ENCODE results near the gene MRPS24. TPM values are rescaled to one million over a fixed set of nuclear protein-coding genes. Genes with fewer than 3 reads are reported as not detected.

MRPS24 gene
- total RNA-seq, 4 donors from 2014 or later, result 22.8 to 110 (median 73.4) TPM

DNA sequence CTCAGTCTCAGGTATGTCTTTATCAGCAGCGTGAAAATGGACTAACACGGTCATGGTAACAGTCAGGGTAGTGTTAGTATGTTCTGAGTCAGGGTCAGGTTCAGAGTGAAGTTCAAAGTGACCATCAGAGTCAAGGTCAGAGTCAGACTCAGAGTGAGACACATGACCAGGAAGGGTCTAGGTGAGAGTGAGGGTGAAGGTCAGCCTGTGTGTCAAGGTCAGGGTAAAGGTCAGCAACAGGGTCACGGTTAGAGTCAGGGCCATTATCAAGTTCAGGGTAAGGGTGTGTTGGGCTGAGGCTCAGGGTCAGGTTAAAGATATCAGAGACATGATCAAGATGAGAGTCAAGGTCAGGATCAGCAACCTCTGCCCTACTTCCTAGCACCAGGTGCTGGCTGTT, 4.0 kb downstream of the MRPS24 start:
- 92 to 94% methylated on average over 3 of the region's 3 CpGs for WGBS, 2 donors (ENCODE audit: low coverage in 1 of 2)
- H3K36me3 ChIP-seq, result peaks cover 0 to 15% (median 5%) of the 10 kb centered on the region in 4 donors
- no peak overlapping the region for H3K27ac ChIP-seq
- in situ Hi-C loops (cut with MboI; ENCODE audit: low pct_ligation_motif_present in 1 of 4, low pct_unique_long_range_greater_than_20kb in 1 of 4, low sequenced_read_pairs in 3 of 4), result loop anchor here in 1 of 4 donors (25.0 kb wide), 1 partner anchor 928 kb away; the partner anchor contains the start of genes MRPL32 and PSMA2
- H3K4me3 ChIP-seq, result no peak overlapping the region
- no peak for DNase-seq
- peaks cover 0 to 17% (median 14%) of the 10 kb centered on the region in 4 donors for H3K4me1 ChIP-seq
- H3K27me3 ChIP-seq, result no peaks in the 10 kb centered on the region
- intact Hi-C loops (cut with DNase I; ENCODE audit: low total_unique reads), result no loop called here
- H3K9me3 ChIP-seq, result no peaks in the 10 kb centered on the region
- TF ChIP-seq, protein P1, sequence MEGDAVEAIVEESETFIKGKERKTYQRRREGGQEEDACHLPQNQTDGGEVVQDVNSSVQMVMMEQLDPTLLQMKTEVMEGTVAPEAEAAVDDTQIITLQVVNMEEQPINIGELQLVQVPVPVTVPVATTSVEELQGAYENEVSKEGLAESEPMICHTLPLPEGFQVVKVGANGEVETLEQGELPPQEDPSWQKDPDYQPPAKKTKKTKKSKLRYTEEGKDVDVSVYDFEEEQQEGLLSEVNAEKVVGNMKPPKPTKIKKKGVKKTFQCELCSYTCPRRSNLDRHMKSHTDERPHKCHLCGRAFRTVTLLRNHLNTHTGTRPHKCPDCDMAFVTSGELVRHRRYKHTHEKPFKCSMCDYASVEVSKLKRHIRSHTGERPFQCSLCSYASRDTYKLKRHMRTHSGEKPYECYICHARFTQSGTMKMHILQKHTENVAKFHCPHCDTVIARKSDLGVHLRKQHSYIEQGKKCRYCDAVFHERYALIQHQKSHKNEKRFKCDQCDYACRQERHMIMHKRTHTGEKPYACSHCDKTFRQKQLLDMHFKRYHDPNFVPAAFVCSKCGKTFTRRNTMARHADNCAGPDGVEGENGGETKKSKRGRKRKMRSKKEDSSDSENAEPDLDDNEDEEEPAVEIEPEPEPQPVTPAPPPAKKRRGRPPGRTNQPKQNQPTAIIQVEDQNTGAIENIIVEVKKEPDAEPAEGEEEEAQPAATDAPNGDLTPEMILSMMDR (IDR thresholded peaks at IDR 0.05), result no peak
- TF ChIP-seq POLR2A (IDR thresholded peaks at IDR 0.05), result no peak
- no peak for TF ChIP-seq POLR2AphosphoS5 (IDR thresholded peaks at IDR 0.05)
- no peak for TF ChIP-seq EP300 (IDR thresholded peaks at IDR 0.05; ENCODE audit: low read depth)

DNA sequence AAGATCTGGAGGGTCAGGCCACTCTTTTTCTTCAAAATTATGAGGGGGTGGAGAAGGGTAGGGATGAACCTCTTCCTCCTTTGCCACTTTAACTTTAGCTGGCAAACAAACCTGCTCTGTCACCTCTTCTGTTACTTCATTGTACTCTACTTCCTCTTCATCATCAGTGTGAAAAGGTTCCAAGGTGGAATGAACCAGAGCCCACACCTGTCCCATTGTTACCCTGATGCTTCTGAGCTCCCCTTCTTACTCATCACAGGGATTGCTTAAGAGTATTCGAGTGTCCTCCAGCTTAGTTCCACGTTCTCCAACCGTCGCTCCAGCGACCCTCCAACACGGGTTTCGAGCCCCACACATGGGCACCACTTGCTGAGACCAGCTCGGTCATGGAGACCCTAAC, 5.2 kb downstream of the MRPS24 start:
- Histone ChIP-seq H3K4me1 (peaks cover 0 to 9% (median 7%) of the 10 kb centered on the region in 4 donors), H3K36me3 (peaks cover 0 to 15% (median 5%) of the 10 kb centered on the region in 4 donors), H3K27ac (no peak overlapping the region), H3K27me3 (no peaks in the 10 kb centered on the region), H3K9me3 (no peaks in the 10 kb centered on the region), H3K4me3 (no peak overlapping the region)
- no peak for DNase-seq
- in situ Hi-C loops (cut with MboI; ENCODE audit: low pct_ligation_motif_present in 1 of 4, low pct_unique_long_range_greater_than_20kb in 1 of 4, low sequenced_read_pairs in 3 of 4) (loop anchor here in 1 of 4 donors (25.0 kb wide), 1 partner anchor 927 kb away; the partner anchor contains the start of genes MRPL32 and PSMA2), intact Hi-C loops (cut with DNase I; ENCODE audit: low total_unique reads) (no loop called here)
- TF ChIP-seq, protein P1 (IDR thresholded peaks at IDR 0.05), result no peak
- TF ChIP-seq POLR2AphosphoS5 (IDR thresholded peaks at IDR 0.05), result no peak
- TF ChIP-seq POLR2A (IDR thresholded peaks at IDR 0.05), result no peak
- no peak for TF ChIP-seq EP300 (IDR thresholded peaks at IDR 0.05; ENCODE audit: low read depth)
- 93 to 98% methylated on average over 8 of the region's 8 CpGs for WGBS, 2 donors (ENCODE audit: low coverage in 1 of 2)

DNA sequence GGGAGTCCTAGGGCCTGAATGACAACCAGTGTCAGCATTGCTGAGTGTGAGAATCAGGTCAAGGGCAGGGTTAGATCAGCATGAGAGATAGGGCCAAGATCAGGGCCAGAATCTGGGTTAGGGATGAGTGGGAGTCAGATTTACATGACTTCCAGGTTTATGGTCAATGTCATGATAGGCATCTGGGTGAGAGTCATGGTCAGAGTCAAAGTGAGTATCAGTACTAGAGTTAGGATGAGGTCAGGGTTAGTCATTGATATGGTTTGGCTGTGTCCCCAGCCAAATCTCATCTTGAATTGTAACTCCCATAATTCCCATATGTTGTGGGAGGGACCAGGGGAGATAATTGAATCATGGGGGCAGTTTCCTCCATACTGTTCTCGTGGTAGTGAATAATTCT, 12.3 kb downstream of the MRPS24 start:
- H3K36me3 ChIP-seq, result no peaks in the 10 kb centered on the region
- H3K27me3 ChIP-seq, result no peaks in the 10 kb centered on the region
- H3K9me3 ChIP-seq, result no peaks in the 10 kb centered on the region
- intact Hi-C loops (cut with DNase I; ENCODE audit: low total_unique reads) (no loop called here), in situ Hi-C loops (cut with MboI; ENCODE audit: low pct_ligation_motif_present in 1 of 4, low pct_unique_long_range_greater_than_20kb in 1 of 4, low sequenced_read_pairs in 3 of 4) (loop anchor here in 1 of 4 donors (25.0 kb wide), 1 partner anchor 920 kb away; the partner anchor contains the start of genes MRPL32 and PSMA2)
- no peak overlapping the region for H3K27ac ChIP-seq
- WGBS, 2 donors (ENCODE audit: low coverage in 1 of 2), result 87% methylated on average over 1 of the region's 1 CpG; no CpG with 5 or more reads in 1 of the 2 donors
- DNase-seq, result no peak
- no peaks in the 10 kb centered on the region for H3K4me1 ChIP-seq
- TF ChIP-seq, protein P1 (IDR thresholded peaks at IDR 0.05), result no peak
- no peak for TF ChIP-seq POLR2AphosphoS5 (IDR thresholded peaks at IDR 0.05)
- TF ChIP-seq EP300 (IDR thresholded peaks at IDR 0.05; ENCODE audit: low read depth), result no peak
- TF ChIP-seq POLR2A (IDR thresholded peaks at IDR 0.05), result no peak
- no peak overlapping the region for H3K4me3 ChIP-seq

DNA sequence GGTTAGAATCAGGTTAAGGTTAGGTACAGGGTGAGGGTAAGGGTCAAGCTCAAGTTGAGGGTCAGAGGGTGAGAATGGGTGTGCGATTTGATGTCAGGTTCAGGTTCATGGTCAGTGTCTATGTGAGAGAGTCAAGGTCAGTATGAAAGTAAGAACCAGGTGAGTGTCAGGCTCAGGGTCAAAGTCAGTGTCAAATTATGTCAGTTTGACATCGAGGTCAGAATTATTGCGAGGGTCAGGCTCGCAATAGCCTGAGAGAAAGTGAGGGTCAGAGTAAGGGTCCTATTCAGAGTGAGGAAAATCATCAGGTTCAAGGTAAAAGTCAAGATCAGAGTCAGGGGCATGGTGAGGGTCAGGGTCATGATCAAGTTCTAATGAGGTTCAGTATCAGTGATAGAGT, 13.0 kb downstream of the MRPS24 start:
- no peak overlapping the region for H3K27ac ChIP-seq
- no peaks in the 10 kb centered on the region for H3K4me1 ChIP-seq
- 90 to 100% methylated on average over 1 to 4 of the region's 4 CpGs for WGBS, 2 donors (ENCODE audit: low coverage in 1 of 2)
- H3K4me3 ChIP-seq, result no peak overlapping the region
- no peaks in the 10 kb centered on the region for H3K9me3 ChIP-seq
- no peak for DNase-seq
- TF ChIP-seq POLR2A (IDR thresholded peaks at IDR 0.05) (no peak), POLR2AphosphoS5 (IDR thresholded peaks at IDR 0.05) (no peak), EP300 (IDR thresholded peaks at IDR 0.05; ENCODE audit: low read depth) (no peak)
- TF ChIP-seq, protein P1 (IDR thresholded peaks at IDR 0.05), result no peak
- no peaks in the 10 kb centered on the region for H3K36me3 ChIP-seq
- no peaks in the 10 kb centered on the region for H3K27me3 ChIP-seq
- intact Hi-C loops (cut with DNase I; ENCODE audit: low total_unique reads), result no loop called here
- in situ Hi-C loops (cut with MboI; ENCODE audit: low pct_ligation_motif_present in 1 of 4, low pct_unique_long_range_greater_than_20kb in 1 of 4, low sequenced_read_pairs in 3 of 4), result loop anchor here in 1 of 4 donors (25.0 kb wide), 1 partner anchor 919 kb away; the partner anchor contains the start of genes MRPL32 and PSMA2

Measured in transverse colon (tissue), 4 donors.